Calu3 (cell line): ENCODE measurements around the gene ACO2. TPM values are rescaled to one million over a fixed set of nuclear protein-coding genes. Genes with fewer than 3 reads are reported as not detected.

Source experiments
- BruUV-seq: library from RNA; stranded (reverse); fragments of 400-500 nt; replicated peaks from 2 replicates; lab custom pipeline; 2021; lab: Mats Ljungman, UMichigan
- CTCF ChIA-PET: fragments of 300-600 bp; sonication (Branson Sonifier 250); formaldehyde crosslinking; loops from one replicate; lab custom pipeline; 2022; ENCODE audit warnings: antibody characterized with exemption; lab: Charles Lee
- DNase-seq: peaks from one replicate; pipeline ENCODE4 v3.0.0; 2022
- H3K27ac Mint-ChIP-seq: one replicate; pipeline ENCODE4 v1.8.0; 2022; ENCODE audit warnings: mixed read lengths; ENCODE audit not compliant: unreplicated experiment
- H3K27me3 Mint-ChIP-seq: one replicate; pipeline ENCODE4 v1.8.0; 2022; ENCODE audit warnings: mixed read lengths; ENCODE audit not compliant: unreplicated experiment
- H3K36me3 Mint-ChIP-seq: one replicate; pipeline ENCODE4 v1.8.0; 2022; ENCODE audit warnings: mild to moderate bottlenecking, moderate library complexity, mixed read lengths; ENCODE audit not compliant: insufficient read depth, unreplicated experiment
- H3K4me1 Mint-ChIP-seq: one replicate; pipeline ENCODE4 v1.8.0; 2022; ENCODE audit warnings: mild to moderate bottlenecking, low read depth, mixed read lengths; ENCODE audit not compliant: unreplicated experiment
- H3K4me3 Mint-ChIP-seq: one replicate; pipeline ENCODE4 v1.8.0; 2022; ENCODE audit warnings: mild to moderate bottlenecking, low read depth, moderate library complexity, mixed read lengths; ENCODE audit not compliant: unreplicated experiment
- H3K9me3 Mint-ChIP-seq: one replicate; pipeline ENCODE4 v1.8.0; 2022; ENCODE audit warnings: low read depth, mixed read lengths; ENCODE audit not compliant: unreplicated experiment
- CTCF ChIP-seq: fragments of 200-600 bp; IDR thresholded peaks from one replicate; pipeline ENCODE4 v1.8.0; 2022; ENCODE audit warnings: antibody characterized with exemption; ENCODE audit not compliant: unreplicated experiment
- intact Hi-C: fragments of 100-400 bp; cut with micrococcal nuclease; formaldehyde crosslinking; loops from one replicate; pipeline ENCODE4 v1.10.0; 2022; ENCODE audit not compliant: unreplicated experiment
- total RNA-seq: library from RNA; stranded (reverse); gene quantifications from 2 replicates; pipeline ENCODE4 v1.2.3, GENCODE V29; 2022

The ACO2 gene
- total RNA-seq, 1 experiment from 2014 or later, result 94.0 TPM

GRCh38 chr22:41521126-41521525, 52.2 kb downstream of the ACO2 start:
- TSS peak; percentile 28 for BruUV-seq
- Mint-ChIP-seq H3K27ac (no peak overlapping the region), H3K27me3 (no peaks in the 10 kb centered on the region), H3K9me3 (no peaks in the 10 kb centered on the region), H3K4me3 (no peak overlapping the region), H3K4me1 (no peaks in the 10 kb centered on the region), H3K36me3 (peaks cover 78% of the 10 kb centered on the region)
- DNase-seq, result no peak
- intact Hi-C loops, result no loop called here
- CTCF ChIA-PET, result no interaction called here
- no peak for TF ChIP-seq CTCF

GRCh38 chr22:41522813-41523212, 53.9 kb downstream of the ACO2 start:
- no peak for DNase-seq
- no peaks in the 10 kb centered on the region for H3K9me3 Mint-ChIP-seq
- intact Hi-C loops, result no loop called here
- no peak overlapping the region for H3K4me3 Mint-ChIP-seq
- peaks cover 81% of the 10 kb centered on the region for H3K36me3 Mint-ChIP-seq
- BruUV-seq, result no TSS peak
- no peaks in the 10 kb centered on the region for H3K4me1 Mint-ChIP-seq
- H3K27ac Mint-ChIP-seq, result peak overlapping the region; percentile 65
- CTCF ChIA-PET, result no interaction called here
- no peak for TF ChIP-seq CTCF
- no peaks in the 10 kb centered on the region for H3K27me3 Mint-ChIP-seq

- H3K4me3 Mint-ChIP-seq, result no peak overlapping the region
- H3K4me1 Mint-ChIP-seq, result no peaks in the 10 kb centered on the region
- H3K9me3 Mint-ChIP-seq, result no peaks in the 10 kb centered on the region
- no peaks in the 10 kb centered on the region for H3K27me3 Mint-ChIP-seq
- intact Hi-C loops, result no loop called here
- peaks cover 84% of the 10 kb centered on the region for H3K36me3 Mint-ChIP-seq
- no TSS peak for BruUV-seq
- CTCF ChIA-PET, result interaction anchor here (0.6 kb wide), 2 partner anchors 29 to 226 kb away, joined by 3 to 4 read pairs; no protein-coding TSS in a partner anchor
- peak overlapping the region; percentile 65 for H3K27ac Mint-ChIP-seq
- DNase-seq, result no peak
- TF ChIP-seq CTCF, result no peak
These were observed 54.7 kb downstream of the ACO2 start for GRCh38 chr22:41523464-41524221.

- H3K4me1 Mint-ChIP-seq, result no peaks in the 10 kb centered on the region
- H3K27me3 Mint-ChIP-seq, result no peaks in the 10 kb centered on the region
- H3K36me3 Mint-ChIP-seq, result peaks cover 85% of the 10 kb centered on the region
- CTCF ChIA-PET, result interaction anchor here (0.6 kb wide), 1 partner anchor 30 kb away, joined by 3 read pairs; no protein-coding TSS in a partner anchor
- intact Hi-C loops, result no loop called here
- no peak overlapping the region for H3K4me3 Mint-ChIP-seq
- BruUV-seq, result no TSS peak
- H3K27ac Mint-ChIP-seq, result peak overlapping the region; percentile 65
- no peak for TF ChIP-seq CTCF
- no peak for DNase-seq
- H3K9me3 Mint-ChIP-seq, result no peaks in the 10 kb centered on the region
These were observed 55.3 kb downstream of the ACO2 start for GRCh38 chr22:41524251-41524661.
